DMS153 (cell line): Measurements from ENCODE around the gene LPCAT2.

Source experiments
- DNase-seq: peaks from one replicate; lab custom pipeline; 2025; lab: John Stamatoyannopoulos, UW

LPCAT2 gene

DNA sequence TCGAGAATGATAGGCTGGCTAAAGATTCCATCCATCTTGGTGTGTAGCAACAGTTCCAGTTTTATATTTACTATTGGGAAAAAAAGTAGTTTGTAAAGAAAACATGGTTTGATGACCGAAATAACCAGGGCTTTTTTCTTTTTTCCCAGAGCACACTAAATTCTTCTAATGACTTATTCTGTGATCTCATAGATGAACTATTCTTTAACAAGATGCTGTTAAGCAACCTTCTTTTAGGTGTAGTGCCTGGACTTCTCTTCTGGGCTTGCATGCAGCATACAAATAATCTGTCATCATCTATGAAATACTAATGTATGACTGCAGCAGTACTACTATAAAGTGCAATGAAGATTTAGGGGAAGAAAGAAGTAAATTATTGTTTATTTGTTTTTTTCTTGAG is 46.6 kb downstream of the LPCAT2 start:
- no peak for DNase-seq

DNA sequence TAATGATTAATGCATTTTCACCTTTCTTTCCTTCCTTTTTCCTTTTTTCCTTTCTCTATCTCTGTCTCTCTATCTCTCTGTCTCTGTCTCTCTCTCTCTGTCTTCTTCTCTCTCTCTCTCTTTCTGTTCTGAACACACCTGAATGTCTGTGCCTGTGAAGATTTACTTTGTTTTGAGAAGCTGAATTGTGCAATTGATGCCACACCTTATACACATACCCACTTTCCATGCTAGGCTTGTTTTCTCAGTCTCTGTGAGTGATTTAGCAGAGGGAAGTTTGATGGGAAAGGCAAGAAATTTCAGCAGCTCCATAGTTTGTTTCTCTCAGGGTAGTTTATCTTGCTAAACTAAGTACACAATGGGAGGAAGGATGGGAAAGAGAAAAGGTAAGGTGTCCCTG is 48.3 kb downstream of the LPCAT2 start:
- DNase-seq, result no peak

DNA sequence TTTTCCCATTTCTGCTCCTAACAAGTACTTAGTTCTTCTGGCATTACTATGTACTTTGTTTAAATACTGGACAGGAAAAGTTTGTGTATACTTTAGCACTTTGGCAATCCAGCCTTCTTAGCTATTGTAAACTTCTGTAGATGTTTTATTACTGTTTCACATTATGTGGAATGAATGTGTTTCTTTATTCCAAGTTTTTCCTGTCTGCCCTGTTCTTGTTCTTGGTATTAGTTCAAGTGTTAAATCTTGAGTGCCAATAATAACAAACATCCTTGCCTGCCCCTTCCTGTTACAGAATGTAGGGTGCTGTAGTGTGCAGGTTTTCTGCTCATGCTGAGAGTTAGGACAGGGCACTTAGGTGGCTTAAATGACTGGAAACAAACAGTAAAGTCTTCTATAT is 50.4 kb downstream of the LPCAT2 start:
- DNase-seq, result no peak

DNA sequence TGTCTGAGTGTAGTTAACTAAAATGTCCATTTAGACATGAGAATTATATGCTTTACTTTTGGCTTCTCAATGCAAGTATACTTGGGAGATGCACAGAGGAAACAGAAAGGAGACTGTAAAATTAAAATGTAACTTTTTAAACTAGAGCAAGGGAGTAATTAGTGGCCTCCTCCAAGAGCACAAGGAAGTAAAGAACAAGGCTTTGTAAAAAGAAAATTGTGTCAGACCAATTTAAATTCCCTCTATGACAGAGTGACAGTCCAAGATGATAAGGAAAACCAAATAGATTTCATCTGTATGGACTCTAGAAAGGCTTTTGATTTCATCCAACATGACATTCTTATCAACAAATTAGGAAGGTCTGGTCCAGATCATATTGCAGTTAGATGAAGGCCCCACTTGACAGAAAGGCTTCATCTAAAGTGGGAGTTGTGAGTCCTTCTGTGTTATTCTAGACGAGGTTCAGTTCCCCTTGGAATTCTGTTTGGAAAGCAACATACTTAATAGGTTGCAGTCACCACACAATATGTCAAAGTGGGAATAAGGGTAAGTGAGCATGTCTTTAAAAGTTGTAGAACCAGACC is 51.2 kb downstream of the LPCAT2 start:
- DNase-seq, result no peak

DNA sequence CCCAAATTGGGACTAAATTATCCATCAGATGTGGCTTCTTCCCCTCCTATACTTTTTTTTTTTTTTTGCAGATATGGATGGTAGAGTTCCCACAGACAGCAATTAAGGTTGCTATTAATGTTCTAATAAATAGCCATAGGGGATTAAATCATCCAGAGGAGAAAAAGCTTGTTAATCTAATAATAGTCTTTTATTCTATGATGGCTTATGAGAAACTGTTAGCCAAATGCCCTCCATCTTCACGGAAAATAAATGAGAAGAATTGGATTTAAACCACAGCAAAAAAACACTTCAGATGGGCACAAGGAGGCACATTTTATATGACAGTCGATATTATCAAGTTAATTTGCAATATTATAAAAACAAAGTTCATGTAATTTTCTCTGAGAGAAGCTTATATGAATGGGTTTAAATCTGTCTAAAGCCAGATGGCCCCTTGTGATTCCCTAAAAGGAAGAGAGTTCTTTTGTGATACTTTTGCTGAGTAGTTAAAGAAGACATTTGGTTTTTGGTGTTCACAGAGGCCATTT is 52.5 kb downstream of the LPCAT2 start:
- no peak for DNase-seq

DNA sequence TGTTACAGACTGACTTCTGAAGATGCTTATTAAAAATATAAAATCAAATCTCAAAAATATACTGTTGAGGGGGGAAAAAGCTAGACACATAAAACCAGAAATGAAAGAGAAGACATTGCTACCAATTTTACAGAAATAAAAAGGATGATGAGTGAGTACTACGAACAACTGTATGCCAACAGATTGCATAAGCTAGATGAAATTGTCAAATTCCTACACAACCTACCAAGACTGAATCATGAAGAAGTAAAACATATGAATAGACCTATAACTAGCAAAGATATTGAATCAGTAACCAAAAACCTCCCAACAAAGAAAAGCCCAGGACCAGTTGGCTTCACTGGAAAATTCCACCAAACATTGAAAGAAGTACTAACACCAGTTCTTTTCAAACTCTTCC is 54.1 kb downstream of the LPCAT2 start:
- DNase-seq, result no peak

DNA sequence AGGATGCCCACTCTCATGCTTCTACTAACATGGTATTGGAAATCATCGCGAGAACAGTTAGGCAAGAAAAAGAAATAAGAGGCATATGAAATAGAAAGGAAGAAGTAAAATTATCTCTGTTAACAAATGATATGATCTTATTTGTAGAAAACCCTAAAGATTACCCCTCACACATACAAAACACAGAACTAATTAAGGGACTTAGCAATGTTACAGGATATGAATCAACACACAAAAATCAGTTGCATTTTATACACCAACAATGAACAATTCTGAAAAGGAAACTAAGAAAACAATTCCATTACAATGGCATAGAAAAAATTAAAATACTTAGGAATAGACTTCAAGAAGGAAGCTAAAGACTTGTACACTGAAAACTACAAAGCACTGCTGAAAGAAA is 54.9 kb downstream of the LPCAT2 start:
- DNase-seq, result no peak

DNA sequence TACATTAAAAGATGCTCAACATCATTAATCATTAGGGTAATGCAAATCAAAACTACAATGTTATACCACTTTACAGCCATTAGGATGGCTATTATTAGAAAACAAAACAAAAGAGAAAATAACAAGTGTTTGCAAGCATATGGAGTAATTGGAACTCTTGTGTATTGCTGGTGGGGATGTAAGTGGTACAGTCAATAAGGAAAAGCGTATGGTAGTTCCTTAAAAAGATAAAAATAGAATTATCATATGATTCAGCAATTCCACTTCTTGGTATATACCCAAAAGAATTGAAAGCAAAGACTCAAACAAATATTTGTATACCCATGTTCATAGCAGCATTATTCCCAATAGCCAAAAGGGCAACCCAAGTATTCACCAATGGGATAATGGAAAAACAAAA is 56.2 kb downstream of the LPCAT2 start:
- no peak for DNase-seq

DNA sequence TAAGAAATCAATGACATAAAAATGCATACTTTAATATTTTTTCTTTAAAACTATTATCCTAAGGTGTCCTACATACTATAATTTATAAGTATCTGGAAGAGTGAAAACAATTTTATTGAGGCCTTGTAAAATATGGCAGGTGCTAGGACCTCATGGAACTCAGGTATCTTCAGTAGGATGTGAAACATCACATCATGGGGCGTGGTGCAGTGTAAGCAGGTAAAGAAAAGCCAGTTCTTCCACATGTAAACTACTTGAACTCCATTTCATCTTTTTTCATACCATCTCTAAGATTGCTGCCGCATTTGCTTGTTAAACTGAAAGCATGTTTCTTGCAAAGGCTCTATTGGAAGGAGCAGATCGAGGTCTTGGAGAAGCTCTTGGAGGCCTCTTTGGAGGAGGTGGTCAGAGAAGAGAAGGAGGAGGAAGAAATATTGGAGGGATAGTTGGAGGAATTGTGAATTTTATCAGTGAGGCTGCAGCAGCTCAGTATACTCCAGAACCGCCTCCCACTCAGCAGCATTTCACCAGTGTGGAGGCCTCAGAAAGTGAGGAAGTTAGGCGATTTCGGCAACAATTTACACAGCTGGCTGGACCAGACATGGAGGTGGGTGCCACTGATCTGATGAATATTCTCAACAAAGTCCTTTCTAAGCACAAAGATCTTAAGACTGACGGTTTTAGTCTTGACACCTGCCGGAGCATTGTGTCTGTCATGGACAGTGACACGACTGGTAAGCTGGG is 57.7 kb downstream of the LPCAT2 start, which contains the start of gene CAPNS2:
Gene CAPNS2, plus strand, starts transcription at position 253 of the 744 bp plus-strand sequence. Its CDS starts 73 bp downstream, at position 326.
- DNase-seq, result no peak

DNA sequence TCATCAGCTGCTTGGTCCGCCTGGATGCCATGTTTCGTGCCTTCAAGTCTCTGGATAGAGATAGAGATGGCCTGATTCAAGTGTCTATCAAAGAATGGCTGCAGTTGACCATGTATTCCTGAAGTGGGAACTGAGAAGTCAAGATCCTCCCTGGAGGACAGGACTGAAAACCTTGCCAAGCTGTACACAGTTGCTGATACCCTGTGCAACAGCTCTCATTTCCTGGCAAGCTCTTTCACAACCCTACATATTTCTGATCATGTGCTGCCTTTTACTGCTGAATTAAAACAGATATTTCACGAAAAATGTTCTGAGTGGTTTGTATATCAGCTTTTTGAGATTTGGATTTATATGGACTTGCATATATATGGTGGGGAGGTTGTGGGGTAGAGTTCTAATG is 58.5 kb downstream of the LPCAT2 start:
- DNase-seq, result no peak

DNA sequence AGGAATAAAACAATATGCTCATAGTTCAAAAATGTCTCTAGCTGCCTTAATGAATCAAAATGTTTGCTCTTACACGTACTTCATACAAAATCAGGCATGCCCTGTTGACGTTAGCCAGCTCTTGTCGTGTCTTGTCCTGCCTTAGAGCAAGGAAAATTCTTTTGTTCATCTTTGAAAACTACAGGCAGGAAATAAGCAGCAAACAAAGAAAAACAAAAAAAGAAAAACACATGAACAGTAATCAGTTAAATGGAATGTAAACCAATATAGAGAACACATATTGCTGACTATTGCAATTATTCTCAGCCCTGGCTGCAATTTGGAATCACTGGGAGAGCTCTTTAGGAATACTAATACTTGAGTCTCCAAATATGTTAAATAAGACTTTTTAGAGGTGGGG is 59.3 kb downstream of the LPCAT2 start:
- DNase-seq, result no peak

DNA sequence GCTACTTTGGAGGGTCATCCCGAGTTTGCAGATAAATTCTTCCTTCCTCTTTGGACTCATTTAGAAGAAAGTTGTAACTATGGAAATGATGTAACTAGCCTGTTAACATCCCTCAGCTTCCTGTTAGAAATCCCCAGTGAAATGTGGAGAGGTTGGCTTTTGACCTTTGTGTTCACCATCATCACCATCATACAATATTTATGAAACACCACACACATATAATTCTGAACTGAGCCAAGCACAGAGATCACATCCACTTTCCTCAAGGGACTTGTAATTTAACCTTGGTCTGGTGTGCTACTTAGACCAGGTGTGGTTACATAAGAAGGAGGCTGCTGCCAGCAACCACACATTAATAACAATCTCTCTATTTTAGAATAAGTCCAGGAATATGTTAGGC is 60.2 kb downstream of the LPCAT2 start:
- DNase-seq, result peak; percentile 23

DNA sequence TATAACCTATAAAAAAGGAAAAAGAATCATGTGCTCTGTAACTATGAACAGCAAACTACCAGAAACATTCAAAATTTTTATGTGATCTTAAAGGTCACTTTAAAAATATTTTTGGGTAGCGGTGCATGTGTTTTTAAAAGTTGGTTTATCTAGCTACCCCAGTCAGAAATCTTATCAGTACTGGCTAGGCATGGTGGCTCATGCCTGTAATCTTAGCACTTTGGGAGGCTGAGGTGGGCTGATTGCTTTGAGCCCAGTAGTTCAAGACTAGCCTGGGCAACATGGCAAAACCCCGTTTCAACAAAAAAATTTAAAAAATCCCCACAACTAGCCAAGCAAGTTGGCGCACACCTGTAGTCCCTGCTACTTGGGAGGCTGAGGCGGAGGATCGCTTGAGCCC is 61.3 kb downstream of the LPCAT2 start:
- DNase-seq, result no peak

DNA sequence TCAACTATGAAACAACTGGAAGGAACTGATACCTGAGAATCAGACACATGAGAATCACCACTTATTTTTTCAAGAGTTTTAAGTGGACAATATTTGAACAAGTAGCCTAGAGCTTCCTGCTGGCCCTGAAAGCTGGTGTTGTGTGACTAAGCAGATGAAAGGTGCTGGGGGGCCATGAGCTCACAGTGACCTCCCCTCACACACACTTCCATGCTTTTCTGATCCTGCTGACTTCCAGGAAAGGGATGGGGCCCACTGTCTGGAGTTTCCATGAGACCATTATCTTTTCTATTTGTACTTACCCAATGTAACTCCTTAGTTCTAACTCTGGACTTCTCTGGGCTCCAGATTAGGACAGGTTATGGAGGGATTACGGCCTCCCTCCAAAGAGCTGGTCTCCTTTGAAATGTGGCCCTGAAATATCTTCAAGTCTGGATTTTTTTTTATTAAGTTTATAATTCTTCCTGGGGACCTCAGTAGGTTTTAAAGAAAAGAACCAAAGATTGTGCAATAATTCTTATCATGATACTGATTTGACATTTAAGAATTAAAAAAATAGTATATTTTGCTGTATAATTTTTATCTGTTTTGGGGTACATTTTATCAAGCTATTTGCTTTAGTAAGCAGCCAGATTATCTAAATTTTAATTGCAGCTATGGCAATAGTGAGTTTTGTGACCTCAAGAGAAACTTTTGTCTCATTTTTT is 62.5 kb downstream of the LPCAT2 start:
- peak; percentile 70 for DNase-seq

DNA sequence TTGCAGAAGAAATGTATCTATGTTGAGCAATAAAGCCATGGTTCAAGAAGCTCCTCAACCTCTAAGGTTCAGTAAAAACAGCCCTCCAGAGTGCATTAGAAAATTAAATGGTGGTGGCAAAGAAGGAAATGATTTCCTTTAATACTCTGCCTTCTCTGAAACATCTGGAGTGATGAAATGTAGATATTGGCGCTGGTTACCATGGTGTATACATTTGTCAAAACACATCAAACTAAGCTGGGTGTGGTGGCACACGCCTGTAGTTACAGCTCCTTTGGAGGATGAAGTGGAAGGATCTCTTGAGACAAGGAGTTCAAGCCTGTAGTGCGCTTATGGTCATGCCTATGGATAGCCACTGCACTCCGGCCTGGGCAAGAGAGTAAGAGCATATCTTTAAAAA is 63.6 kb downstream of the LPCAT2 start:
- peak; percentile 65 for DNase-seq

DNA sequence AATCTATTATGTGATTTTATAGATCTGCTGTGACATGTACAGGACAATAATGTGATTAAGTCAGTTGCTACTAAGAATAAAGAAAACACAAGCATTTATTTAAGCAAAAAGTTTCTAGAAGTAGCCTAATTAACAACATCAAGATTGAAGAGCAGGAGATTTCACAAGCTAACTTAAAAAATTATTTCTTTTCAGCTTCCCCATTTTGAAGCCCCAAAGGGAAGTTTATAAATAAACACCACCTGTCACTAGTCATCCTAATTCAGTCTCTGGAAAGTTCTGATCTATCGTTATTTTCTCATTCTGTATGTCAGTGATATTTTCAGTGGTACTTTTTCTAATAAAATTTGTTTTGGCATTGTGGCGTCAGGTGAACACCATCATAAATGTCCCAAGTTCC is 65.9 kb downstream of the LPCAT2 start:
- no peak for DNase-seq

DNA sequence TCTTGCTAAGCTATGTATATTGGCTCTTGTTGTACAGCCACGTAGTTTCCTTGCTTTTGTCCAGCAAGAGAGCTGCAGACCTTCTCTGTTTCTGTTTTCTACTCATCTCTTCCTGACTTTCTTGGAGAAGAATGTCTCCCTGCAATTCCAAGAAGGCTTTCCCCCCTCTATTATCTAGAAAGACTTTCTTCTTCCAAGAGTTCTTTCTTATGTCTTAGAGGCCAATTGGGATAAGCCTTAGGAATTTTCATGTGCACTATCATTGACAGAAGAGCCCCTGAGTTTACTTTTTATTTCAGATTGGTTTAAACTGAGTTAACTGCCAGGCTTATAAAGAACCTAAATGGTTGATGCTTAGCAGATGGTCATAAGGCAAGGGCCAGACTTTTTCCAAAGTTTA is 66.6 kb downstream of the LPCAT2 start:
- DNase-seq, result no peak

DNA sequence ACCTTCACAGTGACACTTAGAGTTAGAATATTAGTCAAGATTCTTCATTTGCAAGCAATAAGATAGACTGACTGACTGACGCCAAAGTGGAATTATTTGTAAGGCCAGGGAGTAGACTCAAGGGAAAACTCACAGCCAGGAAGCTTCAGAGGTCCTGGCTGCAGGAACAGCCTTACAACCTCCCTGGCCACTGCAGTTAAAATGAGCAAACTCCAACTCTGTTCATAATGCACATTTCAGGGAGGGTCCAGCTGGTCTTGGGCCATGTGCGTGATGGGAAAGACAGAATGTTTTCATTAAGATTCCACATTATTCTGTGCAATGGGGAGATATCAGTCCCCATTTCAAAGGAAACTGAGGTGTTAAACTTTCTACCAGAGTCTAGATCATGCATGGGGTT is 67.5 kb downstream of the LPCAT2 start:
- no peak for DNase-seq

DNA sequence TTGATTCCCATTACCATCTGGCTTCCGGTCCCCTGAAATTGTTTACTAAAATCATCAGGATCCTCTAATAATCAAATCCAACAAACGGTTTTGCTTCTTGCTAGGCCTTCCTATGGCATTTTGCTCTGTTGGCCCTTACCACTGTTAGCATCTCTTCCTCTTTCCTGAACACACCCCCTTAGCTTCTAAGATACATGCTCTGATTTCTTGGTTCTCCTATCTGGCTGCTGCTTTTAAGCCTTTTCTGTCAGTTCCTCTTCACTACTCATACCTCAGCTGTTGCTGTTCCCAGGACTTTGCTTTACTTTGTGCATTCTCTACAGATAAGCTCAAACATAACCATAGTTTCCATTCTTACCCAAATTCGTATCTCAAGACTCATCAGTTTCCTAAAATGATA is 69.0 kb downstream of the LPCAT2 start:
- no peak for DNase-seq

DNA sequence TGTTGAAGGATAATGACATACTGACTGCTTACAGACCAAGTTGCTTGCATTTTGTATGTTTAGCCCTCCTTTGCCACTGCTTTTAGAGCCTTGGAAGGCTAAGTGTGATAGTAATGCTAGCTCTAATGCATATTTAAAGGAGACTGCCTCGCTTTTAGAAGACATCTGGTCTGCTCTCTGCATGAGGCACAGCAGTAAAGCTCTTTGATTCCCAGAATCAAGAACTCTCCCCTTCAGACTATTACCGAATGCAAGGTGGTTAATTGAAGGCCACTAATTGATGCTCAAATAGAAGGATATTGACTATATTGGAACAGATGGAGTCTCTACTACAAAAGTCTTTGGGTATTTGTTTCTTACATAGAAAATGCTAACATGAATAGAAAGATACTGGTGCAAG is 76.8 kb downstream of the LPCAT2 start:
- no peak for DNase-seq

DNA sequence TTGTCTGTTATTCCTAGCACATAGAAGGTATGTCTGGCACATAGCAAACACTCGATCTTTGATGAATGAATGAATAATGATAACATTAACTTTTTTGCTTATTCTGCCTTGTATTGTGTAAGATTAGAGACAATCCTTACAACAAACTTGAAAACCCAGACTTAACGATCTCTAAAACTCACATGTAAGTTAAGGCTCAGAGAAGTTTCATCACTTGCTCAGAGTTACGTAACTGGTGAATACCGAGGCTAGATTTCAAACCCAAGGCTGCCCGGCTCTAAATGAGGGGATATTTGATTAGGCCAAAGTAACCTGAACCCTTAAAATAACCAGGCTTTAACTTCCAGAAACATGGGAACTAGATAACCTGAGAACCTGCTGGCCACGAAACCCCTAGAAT is 79.9 kb downstream of the LPCAT2 start:
- no peak for DNase-seq

DNA sequence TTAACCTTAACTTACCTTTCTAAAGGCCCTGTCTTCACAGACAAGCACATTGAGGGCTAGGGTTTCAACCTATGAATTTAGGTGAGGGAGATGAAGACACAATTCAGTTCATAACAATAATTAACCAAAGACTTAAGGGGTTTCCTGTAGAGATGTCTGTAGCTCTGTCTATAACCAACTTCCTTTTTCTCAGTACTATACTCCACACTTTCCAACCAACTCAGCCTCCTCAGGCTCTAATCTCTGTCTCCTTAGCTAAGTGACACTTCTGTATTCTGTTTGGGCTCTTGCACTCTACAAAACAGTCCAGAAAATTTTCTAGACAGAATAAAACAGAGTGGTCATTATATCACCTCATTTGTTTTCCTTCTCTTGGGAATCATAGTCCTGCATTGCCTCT is 83.4 kb downstream of the LPCAT2 start:
- DNase-seq, result no peak

DNA sequence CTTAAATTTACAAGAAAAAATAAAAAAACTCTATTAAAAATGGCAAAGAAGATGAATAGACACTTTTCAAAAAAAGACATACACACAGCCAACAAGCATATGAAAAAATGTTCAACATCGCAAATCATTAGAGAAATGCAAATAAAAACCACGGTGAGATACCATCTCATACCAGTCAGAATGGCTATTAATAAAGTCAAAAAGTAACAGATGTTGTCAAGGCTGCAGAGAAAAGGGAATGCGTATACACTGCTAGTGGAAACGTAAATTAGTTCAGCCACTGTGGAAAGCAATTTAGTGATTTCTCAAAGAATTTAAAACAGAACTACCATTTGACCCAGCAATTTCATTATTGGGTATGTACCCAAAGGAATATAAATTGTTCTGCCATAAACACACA is 89.1 kb downstream of the LPCAT2 start:
- DNase-seq, result no peak
